Activated CD4-positive, alpha-beta T cell treated with anti-CD3 and anti-CD28 coated beads, Interleukin-2, Interleukin-6, amounts not matched to agents 100 ng/mL and 50 ng/mL, durations not matched to agents 16 hours and 8 hours (primary cell): ENCODE data around the gene NAP1L4.

Experiments
- DNase-seq: peaks from one replicate; pipeline ENCODE4 v3.0.0-alpha.2; 2020

Gene NAP1L4

DNA sequence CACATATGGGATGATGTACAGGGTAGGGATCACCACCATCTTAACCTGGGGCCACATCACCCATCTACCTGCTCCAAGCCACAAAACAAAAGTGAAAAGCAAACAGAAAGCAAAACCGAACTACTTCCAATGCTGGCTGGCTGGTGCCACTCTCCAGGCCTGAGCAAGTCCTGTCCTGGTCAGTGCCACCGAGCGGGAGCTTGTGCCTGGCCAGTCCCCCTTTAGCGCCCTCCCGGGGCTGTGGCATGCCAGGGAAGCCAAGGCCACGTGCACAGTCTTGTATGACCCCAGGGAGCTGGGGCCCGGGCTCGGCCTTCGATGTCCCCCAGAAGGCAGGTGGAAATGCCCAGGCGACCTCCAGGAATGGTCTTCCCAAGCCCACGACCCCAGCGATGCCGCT is 17.9 kb upstream of the NAP1L4 start:
- no peak for DNase-seq

DNA sequence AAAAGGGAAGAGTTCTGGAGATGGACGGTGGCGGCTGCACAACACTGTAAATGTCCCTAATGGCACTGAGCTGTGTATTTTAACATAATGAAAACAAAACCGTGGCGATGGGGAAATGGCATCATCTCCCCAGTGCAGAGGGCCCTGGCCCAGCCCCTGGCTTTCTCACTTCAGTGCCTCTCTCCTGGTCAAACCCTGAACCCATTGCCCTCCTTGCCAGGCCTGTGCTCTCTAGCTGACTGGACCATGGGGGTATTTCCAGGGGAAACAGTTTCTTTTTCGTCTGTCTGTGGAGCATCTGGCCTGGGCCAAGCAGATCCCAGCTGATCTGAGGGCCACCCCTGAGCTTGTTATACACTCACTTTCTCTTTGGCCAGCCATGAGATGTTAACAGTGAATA is 17.4 kb upstream of the NAP1L4 start:
- DNase-seq: no peak

DNA sequence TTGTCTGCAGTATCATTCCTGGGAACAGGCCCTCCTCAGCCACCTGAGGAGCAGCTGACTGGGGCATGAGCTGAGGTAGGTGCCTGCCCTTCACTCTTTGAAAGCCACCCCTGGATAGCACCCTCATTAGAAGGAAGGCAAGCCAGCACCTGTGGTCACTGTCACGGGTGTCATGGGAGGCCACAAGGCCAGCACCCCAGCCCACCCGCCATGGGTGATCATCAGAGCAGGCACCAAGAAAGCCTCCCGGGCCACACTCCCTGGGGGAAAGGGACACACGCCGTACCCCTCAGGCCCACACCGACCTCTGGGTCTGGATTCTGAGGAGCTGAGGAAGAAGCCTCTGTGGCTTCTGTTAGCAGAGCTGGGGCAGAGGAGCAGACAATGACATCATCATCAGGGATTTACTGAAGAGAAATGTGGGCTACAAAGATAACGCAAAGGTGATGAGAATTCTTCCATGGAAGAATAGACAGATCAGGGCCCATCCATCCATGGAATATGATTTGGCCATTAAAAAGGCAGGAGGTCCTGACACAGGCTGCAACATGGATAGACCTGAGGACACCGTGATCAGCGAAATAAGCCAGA is 16.7 kb upstream of the NAP1L4 start:
- DNase-seq: no peak

DNA sequence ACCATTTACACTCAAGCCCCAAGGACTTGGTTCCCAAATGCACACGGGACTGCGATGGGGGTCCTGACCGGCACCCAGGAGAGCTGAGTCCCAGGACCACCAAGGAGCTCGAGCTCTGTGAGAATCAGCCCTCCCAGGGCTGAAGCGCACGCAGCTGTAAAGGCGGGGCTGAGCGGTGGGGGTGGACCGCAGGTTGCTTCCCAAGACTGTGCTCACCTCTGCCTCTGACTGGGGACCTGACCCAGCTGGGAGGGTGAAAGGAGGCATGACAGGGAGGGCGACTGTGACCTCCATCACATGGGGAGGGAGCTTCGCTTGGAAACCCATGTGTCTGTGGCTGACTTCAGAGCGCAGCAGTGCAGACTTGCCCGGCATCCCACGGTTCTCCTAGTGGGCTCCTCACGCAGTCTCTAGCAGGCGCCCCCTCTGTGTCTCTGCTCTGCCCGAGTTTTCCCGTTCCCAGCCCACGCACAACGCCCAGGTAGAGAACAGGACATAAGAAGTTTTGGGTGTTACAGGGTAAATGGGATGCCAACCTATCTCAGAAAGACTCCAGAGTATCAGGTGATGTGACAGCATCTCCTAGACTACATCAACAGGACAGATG is 15.4 kb upstream of the NAP1L4 start:
- no peak for DNase-seq

DNA sequence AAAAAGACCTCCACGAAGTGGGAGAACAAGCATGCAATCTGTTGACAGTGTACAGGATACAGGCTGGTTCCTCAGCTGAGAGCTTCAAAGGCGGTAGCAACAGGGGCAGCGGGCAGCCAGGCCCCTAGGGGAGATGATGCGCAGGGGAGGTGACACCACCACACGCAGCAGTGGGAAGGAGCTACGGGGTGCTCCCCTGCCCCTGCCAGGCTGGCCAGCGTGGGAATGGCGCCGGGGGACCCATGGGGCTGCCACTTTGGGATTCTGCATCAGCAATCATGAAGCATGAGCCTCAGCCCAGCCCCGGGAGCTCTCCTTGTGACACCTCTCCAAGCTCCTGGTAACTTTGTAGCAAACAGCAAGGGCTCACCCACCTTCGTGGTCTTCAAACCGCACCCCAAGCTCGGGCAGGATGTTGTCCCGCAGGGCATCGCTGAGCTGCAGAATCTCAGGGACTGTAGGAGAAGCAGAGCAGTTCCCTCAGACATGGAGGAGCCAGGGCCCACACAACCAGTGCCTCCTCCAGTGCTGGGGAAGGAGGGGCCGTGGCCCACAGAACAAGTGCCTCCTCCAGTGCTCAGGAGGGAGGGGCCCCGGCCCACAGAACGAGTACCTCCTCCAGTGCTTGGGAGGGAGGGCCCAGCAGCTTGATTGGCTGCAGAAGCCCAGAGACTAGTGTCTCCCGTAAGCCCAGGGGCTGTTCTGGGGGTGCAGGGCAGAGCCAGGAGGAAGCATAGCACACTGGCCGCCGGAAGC is 14.6 kb upstream of the NAP1L4 start:
- DNase-seq: no peak

DNA sequence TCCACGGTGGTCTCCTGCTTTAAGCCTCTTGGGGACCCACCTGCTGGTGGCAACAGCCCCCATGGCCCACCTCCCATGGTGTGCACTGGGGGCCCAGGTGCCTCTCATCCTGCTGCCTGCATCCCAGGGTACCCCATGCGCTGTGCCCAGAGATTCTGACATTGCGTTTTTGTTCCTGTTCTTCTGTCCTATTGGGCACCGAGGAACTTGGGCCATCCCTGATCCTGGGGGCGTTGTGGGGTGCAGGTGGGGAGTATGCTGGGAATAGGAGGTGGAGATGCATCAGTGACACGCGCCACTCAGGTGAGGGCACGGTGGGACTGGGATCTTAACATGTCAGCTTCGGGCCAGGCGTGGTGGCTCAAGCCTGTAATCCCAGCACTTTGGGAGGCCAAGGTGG is 12.4 kb upstream of the NAP1L4 start:
- DNase-seq: no peak

DNA sequence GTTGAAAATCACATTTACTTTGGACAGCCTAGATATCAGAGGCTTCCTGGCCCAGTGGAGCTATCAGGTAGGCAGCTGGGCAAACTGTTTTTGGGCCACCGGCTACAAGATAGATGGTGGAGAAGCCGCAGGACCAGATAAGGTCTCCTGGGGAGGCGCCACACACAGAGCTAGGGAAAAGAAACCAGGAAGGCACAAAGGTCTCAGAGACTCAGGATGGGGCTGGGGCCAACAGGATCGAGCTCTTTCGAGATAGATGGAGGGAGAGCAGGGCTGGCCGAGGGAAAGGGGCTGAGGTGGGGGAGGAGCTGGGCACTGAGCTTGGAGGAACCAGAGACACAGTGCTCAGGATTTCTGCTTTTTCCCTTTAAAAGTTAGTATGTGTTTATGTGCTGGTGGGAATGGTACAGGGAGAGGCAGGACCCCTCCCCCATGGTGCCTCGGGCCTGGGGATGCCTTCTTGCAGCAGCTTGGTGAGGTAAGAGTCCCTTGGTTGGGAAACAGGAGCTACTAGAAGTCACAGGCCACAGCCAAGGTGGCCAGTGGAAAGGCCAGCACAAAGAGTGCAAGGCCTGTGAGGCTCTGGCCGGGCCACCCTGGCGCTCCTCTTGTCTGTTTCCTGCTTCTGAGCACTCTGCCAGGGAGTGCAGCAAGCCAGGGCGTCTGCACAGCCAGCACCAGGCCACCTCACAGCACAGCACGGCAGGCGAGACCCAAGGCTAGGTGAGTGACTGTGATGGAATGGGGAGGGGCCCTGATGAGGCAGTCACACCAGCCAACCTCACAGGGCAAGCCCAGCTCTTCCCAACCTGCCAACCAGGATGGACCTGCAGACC is 11.5 kb upstream of the NAP1L4 start:
- no peak for DNase-seq

DNA sequence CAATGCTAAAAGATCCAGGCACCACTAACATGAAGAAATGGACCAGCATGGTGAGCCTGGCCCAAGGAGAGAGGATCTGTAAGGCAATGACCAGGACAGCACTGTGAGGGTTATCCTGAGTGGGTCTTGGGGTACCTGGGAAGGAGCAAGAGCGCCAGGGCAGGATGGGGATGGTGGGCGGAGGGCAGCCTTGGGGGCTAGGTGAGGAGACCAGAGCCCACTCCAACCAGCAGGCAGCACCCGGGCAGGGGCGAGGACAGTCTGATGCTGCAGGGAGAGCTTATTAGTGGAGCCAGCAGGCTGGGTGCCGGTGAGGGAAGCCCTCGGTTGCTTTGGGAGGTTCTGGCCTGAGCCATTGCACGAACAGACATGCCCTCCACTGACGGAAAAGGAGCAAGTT is 10.7 kb upstream of the NAP1L4 start:
- no peak for DNase-seq

DNA sequence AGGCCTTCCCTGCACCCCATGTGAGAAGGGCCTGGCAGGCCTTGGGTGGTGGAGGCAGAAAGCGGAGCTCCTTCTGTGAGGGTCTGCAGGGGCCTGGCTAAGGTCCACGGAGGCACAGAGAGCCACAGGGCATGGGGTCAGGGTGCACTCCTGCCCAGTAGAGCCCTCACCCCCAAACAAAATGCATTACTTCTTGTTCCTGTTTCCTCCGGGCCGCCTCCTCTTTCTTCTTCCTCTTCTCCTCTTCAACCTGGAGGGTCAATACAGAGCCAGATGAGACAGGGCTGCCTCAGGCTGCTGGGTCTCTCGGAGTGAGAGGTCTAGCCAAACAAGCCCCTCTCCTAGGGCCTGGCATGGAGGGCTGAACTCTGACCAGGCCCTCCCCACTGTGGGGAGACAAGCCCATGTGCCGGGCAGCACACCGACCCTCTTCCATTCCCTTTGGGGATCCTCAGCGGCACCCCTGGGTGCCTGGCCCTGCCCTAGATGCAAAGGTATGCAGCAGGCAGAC is 10.3 kb upstream of the NAP1L4 start:
- no peak for DNase-seq

DNA sequence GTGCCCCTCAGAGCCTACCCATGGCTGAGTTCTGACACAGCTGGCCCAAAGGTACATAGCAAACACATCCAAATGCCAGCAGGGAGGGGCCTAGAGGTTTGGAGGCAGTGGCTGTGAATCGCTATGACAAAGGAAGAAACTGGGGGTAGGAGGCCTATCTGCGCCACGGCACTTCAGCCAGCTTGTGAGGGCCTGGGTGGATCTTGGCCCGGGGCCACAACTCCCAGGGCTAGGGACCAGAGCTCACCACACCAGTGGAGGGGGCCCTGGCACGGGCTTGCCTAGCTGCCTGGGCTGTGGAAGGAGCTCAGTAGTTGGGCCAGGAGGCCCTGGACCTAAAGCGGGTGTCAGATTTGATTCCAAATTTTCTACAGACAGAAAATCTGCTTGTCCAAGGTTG is 9.4 kb upstream of the NAP1L4 start:
- no peak for DNase-seq

DNA sequence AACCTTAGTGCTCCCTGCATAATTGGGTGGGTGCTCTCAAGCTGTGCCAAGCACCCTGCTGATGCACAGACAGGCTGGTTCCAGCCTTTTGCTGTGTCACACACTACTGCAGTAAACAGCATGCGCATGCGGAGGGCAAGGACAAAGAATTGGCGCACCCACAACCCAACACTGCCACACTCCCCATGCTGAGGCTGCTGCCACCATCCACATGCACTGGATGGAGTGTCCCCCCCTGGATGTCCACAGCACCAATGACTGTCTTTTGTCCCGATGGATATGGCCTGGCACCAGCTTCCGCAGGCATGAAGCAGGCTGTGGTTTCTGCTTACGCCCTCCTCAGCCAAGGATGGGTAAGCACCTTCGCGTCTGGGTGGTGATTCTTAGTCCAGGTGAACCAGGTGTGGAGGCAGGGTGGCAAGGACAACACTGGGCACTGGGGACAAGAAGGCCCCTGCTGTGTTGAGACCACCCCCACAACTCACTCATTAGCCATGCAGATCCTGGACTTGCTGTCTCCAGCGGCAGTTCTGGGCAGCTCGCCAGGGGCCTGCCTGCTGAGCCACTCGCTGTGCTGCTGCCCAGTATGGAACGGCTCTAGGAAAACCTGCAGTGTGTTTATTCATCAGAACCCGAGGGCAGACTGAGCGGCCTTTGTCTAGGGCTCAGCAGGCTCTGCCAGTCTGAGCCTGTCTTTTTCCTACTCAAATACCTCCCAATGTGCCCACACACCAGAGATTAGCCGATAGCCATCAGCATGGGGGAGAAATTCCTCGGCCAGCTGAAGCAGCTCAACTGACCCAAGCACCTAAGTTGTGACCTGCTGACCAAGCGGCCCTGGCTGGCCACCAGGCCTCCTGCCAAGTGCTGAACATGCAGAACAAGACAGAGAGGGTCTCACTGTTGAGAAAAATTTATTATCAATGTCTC is 8.2 kb upstream of the NAP1L4 start:
- no peak for DNase-seq

DNA sequence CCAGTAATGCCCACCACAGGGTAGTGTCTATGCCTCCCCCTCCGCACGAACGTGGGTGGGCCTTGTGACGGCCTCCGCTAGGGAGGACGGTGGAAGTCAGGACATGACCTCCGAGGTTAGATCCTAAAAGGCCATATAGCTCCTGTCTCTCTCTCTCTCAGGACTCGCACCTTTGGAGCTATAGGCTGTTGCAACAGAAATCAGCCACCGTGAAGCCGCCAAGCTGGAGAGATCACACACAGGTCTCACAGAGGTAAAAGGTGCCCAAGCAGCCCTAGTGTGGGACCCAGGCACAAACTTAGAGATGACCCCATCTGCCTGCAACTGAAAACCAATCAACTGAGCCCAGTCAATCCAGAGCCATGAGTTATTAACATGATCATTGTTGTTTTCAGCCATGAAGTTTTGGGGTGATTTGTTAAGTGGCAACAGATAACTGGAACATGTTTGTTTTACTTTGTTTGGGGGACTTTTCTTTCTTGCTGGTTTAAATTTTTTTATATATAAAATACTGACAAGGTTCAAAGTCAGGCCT is 7.4 kb upstream of the NAP1L4 start:
- DNase-seq: no peak

DNA sequence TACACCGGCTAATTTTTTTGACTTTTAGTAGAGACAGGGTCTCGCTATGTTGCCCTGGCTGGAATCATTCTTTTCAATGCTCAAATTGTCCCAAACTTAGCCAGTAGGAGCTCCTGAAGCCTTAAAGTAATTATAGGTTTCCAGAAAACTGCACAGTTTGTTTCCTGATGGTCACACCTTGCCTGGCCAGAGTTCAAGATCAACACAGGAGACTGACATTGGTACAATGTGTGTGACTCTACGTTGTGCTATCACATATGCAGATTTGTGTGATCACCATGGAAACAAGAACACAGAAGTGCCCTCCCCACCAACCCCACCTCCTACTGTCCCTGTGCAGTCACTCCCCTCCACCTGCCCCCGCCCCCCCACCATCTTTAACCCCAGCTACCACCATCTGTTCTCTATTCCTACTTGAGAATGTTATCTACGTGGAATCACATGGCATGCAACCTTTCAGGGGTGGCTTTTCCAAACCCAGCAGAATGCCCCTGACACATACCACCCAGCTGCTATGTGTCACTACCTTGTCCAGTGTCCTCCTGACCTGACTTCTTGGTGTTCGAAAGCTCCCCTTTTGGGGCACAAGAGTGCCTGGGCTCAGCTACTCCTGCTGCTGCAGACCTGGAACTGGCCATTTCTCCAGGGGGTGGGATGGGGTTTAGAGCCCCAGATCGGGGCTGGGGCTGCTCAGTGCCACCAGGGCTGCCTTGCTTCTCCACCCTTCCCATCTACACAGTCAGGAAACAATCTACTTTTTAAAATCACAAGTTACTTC is 6.1 kb upstream of the NAP1L4 start:
- DNase-seq: no peak

DNA sequence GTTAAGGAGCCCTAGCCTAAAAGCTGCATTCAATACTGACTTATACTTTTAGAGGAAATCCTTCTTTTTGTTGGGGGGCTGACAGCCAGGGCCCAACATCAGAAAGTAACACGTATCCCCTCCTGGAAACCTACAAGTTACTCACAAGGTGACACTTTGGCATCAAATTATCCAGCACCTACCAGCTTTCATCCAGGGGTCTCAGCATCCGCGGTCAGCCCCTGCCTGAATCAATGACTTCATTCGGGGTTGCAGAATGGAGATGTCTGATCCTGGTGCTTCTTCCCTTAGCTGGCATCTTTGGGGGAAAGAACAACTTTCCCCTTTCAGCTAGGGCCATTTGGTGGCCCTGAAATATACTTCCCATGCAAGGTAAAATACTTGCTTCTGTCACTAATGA is 5.3 kb upstream of the NAP1L4 start:
- no peak for DNase-seq

DNA sequence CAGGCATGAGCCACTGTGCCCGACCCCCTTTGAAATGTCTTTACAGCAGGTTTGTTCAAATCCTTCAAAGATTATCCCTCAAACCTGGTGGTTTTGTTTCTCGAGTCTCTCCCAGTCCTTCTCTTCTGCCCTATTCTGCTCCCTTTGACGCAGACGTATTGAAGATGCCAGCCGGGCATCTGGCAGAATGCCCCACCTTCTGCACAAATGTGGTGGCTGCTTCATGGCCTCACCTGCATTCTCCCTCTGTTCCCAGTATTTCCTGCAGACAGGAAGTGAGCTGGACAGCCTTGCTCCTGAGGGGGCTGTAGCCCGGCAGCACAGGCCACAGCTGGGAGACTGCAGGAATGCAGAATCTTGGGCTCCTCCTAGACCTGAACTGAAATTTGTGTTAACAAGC is 4.8 kb upstream of the NAP1L4 start:
- DNase-seq: no peak

DNA sequence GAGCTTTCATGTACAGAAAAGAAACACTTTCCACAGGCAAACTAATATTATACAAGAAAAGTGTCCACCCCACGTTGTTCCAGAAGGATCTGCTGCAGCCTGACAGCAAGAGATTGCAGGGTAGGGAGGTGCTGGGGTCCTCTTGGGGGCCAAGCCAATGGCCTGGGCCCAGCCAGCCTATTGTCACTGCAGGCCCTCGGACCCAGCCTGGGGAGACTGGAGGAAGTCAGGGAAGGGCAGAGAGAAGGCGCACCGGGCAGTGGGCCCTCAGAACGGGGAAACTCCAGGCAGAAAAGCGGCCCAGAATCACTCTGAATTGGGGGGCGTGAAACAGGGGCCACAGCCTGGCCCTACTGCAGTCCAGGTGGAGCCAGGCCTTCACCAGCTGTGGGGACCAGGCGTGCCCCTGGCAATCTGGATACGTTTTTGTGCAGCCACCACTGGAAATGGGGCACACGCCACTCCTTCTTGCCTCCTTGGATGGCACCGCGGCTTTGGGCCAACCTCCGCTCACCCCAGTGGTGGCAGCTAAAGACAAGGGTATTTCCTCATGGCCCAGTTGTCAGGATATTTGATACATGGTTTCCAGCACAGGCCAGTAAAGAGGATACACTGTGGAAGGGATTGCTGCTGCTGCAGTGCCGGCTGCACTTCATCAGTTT is 3.9 kb upstream of the NAP1L4 start:
- DNase-seq: no peak

DNA sequence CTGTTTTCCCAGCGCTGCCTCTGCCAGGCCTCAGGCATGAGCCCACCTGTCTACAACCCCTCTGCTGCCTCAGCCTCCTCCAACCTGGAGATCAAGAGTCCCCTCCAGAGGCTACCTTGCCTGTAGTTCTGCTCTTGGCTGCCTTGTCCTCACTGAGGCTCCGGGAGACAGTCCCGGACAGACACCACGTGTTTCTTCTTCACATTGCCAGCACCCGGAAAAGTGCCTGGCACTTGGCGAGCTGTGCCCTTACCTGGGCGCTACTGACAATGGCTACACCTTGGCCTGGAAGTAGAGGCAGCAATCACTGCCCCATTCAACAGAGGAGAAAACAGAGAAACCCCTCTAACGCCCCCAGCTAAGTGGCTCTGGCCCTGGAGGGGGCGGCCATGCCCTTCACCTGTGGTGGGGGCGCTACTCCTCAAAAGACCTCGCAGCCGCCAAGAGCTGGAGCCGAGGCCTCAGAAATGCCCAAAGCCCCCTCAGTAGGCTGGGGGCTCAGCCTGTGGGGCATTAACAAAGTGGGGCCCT is 3.0 kb upstream of the NAP1L4 start:
- no peak for DNase-seq

DNA sequence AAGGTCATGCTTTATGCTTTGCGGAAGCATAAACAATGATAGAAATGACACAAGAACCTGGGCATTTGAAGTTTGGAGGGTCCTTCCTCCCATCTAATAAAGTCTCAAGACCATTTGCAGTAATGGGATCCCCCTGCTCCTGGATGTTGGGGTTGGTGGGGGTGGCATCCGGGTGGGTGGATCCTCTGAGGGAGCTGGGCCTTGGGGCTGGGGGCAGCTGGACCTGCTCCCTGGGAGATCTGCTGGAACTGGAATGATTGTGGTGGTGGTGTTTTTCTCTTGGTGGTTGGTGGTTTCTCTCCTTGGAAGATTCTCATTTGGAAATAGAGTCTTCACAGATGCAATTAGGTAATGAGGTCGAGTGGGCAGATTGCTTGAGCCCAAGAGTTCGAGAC is 2.2 kb upstream of the NAP1L4 start:
- no peak for DNase-seq

DNA sequence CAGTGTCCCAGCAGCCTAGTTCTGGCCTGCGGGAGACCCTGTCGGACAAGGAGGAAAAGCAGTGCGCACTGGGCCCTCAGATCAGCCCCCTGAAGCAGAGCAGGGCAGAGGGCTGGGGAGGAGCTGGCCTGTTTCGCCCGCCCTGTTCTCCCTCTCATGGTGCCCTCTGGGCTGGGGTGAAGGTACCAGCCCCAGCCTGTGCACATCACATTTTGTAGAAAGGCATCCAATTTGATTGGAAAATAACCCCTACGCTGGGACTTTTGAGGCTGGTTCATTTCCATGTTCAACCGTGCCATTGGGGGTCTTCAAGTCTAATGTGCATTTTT is 832 bp upstream of the NAP1L4 start:
- no peak for DNase-seq

DNA sequence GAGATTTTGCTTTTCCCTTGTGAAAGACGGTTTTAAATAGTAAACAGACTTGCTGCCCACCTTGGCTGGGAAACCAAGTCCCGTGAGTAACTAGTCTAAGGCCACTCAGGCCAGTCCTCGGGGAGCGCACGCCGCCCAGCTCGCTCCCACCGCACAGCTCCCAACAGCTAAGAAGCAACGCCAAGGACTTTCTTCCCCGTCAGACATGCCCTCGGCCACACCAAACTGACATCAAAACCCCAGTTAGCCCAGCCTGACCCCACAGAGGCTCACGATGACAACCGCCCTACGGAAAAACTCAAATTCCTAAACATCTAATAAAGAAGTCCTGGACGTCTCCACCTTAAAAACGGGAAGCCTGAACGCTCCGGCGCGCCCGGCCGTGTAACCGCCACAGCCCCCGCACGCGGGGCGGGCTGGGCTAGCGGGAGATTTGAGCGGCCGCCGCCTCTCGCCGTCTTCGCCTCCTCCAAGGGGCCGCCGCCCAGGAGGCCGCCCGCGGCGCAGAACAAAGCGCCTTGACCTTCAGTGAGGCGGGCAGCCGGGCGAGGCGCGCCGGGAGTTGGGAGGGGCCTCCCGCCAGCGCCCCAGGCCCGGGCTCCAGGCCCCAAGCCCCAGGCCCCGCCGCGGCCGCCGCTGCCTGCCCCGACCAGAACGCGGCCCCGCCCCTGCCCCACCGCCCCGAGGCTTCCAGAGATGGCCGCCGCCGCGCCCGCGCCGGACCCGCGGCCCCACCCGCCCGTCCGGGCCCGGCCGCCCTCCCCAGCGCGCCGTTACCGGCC is 486 bp downstream of the NAP1L4 start:
- no peak for DNase-seq
